ENCODE results near the gene SLC39A5. TPM values are rescaled to one million over a fixed set of nuclear protein-coding genes. Genes with fewer than 3 reads are reported as not detected.

SLC39A5 gene
- total and polyA plus RNA-seq, 4 donors: 125 to 195 (median 142) TPM

- H3K27ac ChIP-seq (ENCODE audit: low read depth in 1 of 2, low read length in 2 of 2): peak overlapping the region in 1 of 2 donors; percentile 63
- H3K9ac ChIP-seq (ENCODE audit: low read depth in 1 of 2, low read length in 2 of 2): peak overlapping the region; percentile 2 to 52
- H3K27me3 ChIP-seq (ENCODE audit: control insufficient read depth in 4 of 4, insufficient read depth in 4 of 4, low read length in 3 of 4): no peaks in the 10 kb centered on the region
- peaks cover 8 to 28% (median 20%) of the 10 kb centered on the region in 4 donors for H3K36me3 ChIP-seq (ENCODE audit: control insufficient read depth in 4 of 4, insufficient read depth in 3 of 4, low read depth in 1 of 4, low read length in 3 of 4)
- peak overlapping the region; percentile 56 to 81 (median 61) for H3K4me3 ChIP-seq (ENCODE audit: low read depth in 1 of 3, low read length in 3 of 3)
- H3K9me3 ChIP-seq (ENCODE audit: control insufficient read depth in 4 of 4, low read length in 3 of 4): no peaks in the 10 kb centered on the region
- TF ChIP-seq YY1 (IDR thresholded peaks at IDR 0.05) (no peak), RAD21 (IDR thresholded peaks at IDR 0.05) (no peak), CTCF (IDR thresholded peaks at IDR 0.05; ENCODE audit: low read depth, low read length, missing input control) (no peak), SP1 (IDR thresholded peaks at IDR 0.05) (no peak), ZBTB33 (IDR thresholded peaks at IDR 0.05) (no peak), TAF1 (conservative IDR thresholded peaks at IDR 0.05) (no peak), FOXA1 (IDR thresholded peaks at IDR 0.05) (no peak), MAX (IDR thresholded peaks at IDR 0.05) (no peak), RXRA (IDR thresholded peaks at IDR 0.05) (no peak), GABPA (IDR thresholded peaks at IDR 0.05 in 1 of 2, conservative IDR thresholded peaks at IDR 0.05 in 1 of 2) (no peak), EGR1 (IDR thresholded peaks at IDR 0.05; ENCODE audit: low read depth in 2 of 2) (no peak), NR2F2 (IDR thresholded peaks at IDR 0.05) (no peak), FOXA2 (IDR thresholded peaks at IDR 0.05) (no peak), JUND (IDR thresholded peaks at IDR 0.05) (no peak), HNF4G (IDR thresholded peaks at IDR 0.05) (no peak), HNF4A (conservative IDR thresholded peaks at IDR 0.05) (no peak)
- TF ChIP-seq, protein P1, sequence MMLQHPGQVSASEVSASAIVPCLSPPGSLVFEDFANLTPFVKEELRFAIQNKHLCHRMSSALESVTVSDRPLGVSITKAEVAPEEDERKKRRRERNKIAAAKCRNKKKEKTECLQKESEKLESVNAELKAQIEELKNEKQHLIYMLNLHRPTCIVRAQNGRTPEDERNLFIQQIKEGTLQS (IDR thresholded peaks at IDR 0.05): no peak
- TF ChIP-seq, protein P2, sequence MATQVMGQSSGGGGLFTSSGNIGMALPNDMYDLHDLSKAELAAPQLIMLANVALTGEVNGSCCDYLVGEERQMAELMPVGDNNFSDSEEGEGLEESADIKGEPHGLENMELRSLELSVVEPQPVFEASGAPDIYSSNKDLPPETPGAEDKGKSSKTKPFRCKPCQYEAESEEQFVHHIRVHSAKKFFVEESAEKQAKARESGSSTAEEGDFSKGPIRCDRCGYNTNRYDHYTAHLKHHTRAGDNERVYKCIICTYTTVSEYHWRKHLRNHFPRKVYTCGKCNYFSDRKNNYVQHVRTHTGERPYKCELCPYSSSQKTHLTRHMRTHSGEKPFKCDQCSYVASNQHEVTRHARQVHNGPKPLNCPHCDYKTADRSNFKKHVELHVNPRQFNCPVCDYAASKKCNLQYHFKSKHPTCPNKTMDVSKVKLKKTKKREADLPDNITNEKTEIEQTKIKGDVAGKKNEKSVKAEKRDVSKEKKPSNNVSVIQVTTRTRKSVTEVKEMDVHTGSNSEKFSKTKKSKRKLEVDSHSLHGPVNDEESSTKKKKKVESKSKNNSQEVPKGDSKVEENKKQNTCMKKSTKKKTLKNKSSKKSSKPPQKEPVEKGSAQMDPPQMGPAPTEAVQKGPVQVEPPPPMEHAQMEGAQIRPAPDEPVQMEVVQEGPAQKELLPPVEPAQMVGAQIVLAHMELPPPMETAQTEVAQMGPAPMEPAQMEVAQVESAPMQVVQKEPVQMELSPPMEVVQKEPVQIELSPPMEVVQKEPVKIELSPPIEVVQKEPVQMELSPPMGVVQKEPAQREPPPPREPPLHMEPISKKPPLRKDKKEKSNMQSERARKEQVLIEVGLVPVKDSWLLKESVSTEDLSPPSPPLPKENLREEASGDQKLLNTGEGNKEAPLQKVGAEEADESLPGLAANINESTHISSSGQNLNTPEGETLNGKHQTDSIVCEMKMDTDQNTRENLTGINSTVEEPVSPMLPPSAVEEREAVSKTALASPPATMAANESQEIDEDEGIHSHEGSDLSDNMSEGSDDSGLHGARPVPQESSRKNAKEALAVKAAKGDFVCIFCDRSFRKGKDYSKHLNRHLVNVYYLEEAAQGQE (IDR thresholded peaks at IDR 0.05): no peak
- peaks cover 1 to 20% (median 15%) of the 10 kb centered on the region in 4 donors for H3K4me1 ChIP-seq (ENCODE audit: control insufficient read depth in 4 of 4, insufficient read depth in 4 of 4, low read length in 3 of 4)
- 2% methylated on average over 27 of the region's 27 CpGs for WGBS
- DNase-seq (ENCODE audit: low spot score): no peak
Observed at GRCh38 chr12:56257491-56258067, 27.7 kb downstream of the SLC39A5 start.

Data from liver (tissue), 9 donors.